SK-N-SH (cell line): ENCODE results near the gene AMIGO1.

Experiments
- MXI1 ChIP-seq: IDR thresholded peaks from 2 replicates; pipeline ENCODE4 v1.6.1; 2012; ENCODE audit warnings: mild to moderate bottlenecking, low read depth, low read length, improper control_type of control experiment
- POLR2AphosphoS5 ChIP-seq: IDR thresholded peaks from 2 replicates; pipeline ENCODE4 v1.6.1; 2012; ENCODE audit warnings: low read depth, low read length
- TF ChIP-seq, protein P1 (sequence below): fragments of 200-600 bp; sonication (generic); IDR thresholded peaks from 2 replicates; pipeline ENCODE4 v1.6.1; 2017; ENCODE audit warnings: antibody characterized with exemption, mild to moderate bottlenecking, moderate library complexity

DNA sequence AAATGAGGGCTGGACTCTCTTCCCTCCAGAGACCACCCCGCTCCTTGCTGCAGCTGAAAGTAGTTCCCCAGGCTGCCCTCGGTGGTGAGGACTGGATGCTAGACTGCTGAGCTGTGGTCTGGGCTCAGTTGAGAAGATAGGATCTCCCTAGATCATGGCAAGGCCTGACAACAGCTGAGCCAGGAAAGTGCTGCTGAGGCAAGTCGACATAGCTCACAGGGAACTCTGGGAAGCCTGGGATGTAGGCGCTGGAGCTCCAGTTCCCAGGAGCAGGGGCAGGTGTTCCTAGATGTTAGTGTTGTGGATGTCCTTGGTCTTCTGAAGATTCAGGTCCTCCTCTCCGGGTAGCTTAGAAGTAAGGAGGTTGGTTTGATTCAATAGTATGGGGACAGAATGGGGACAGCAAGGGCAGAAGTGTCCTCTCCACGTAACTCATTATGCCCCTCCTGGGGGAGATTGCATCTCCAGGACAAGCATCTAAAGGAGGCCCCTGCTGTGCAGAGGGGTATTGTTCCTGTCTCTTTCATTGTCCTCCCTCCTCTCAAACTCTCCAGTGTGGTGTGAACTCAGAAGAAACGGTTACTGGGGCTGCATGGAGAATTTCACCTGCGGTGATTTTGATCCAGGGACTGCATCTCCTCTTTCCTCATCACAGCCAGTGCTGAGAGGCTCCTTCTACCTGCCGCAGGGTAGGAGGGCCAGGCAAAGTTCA, 11.9 kb downstream of the AMIGO1 start:
- TF ChIP-seq MXI1 = no peak
- TF ChIP-seq, protein P1, sequence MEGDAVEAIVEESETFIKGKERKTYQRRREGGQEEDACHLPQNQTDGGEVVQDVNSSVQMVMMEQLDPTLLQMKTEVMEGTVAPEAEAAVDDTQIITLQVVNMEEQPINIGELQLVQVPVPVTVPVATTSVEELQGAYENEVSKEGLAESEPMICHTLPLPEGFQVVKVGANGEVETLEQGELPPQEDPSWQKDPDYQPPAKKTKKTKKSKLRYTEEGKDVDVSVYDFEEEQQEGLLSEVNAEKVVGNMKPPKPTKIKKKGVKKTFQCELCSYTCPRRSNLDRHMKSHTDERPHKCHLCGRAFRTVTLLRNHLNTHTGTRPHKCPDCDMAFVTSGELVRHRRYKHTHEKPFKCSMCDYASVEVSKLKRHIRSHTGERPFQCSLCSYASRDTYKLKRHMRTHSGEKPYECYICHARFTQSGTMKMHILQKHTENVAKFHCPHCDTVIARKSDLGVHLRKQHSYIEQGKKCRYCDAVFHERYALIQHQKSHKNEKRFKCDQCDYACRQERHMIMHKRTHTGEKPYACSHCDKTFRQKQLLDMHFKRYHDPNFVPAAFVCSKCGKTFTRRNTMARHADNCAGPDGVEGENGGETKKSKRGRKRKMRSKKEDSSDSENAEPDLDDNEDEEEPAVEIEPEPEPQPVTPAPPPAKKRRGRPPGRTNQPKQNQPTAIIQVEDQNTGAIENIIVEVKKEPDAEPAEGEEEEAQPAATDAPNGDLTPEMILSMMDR = no peak
- TF ChIP-seq POLR2AphosphoS5 = no peak
